K562 (cell line): Measurements from ENCODE around the gene LMO7. TPM values are rescaled to one million over a fixed set of nuclear protein-coding genes. Genes with fewer than 3 reads are reported as not detected.

Source experiments
- ATAC-seq: fragments of 200-7000 bp; cut with Tn5 transposase; 3 replicates; pipeline ENCODE4 v1.9.1; 2020; ENCODE audit warnings: moderate library complexity
- BruUV-seq: library from RNA; stranded (reverse); fragments of 400-500 nt; replicated peaks from 2 replicates; lab custom pipeline; 2021; lab: Mats Ljungman, UMichigan
- CTCF ChIA-PET: fragments of 300-600 bp; formaldehyde crosslinking; extraction: SDS; loops from one replicate; lab custom pipeline; 2021; ENCODE audit warnings: low intra/inter-chr PET ratio; lab: Yijun Ruan, JAX
- POLR2A ChIA-PET: fragments of 300-600, 350-650 bp; sonication (Branson Sonifier 250); formaldehyde crosslinking; extraction: SDS; loops from one replicate; lab custom pipeline; 2021; ENCODE audit warnings: antibody characterized with exemption, inconsistent platforms; lab: Yijun Ruan, JAX
- DNase-seq, 4 experiments: peaks; one replicate each; pipeline versions ENCODE4 v3.0.0 to v3.0.0-alpha.2; 2011 to 2018; ENCODE audit warnings: low spot score in 3 of 4, mixed read lengths in 3 of 4; ENCODE audit errors: extremely low read depth in 1 of 4
- FAIRE-seq: peaks from 2 replicates; lab custom pipeline; 2011; peaks lifted over from hg19 to GRCh38; lab: Jason Lieb, UNC
- H2AFZ ChIP-seq: 2 replicates; pipeline ENCODE4 v1.6.0; 2011; ENCODE audit warnings: low read depth, low read length, control low read depth, inconsistent platforms
- H3K27ac ChIP-seq: fragments of 200-600 bp; 3 replicates; pipeline ENCODE4 v1.8.0; 2011; ENCODE audit warnings: low read depth, mild to moderate bottlenecking, control low read depth, inconsistent platforms, low read length, moderate library complexity, mixed read lengths; ENCODE audit errors: extremely low read depth
- H3K27me3 ChIP-seq, 2 experiments: fragments of 300-600 bp in 1 of 2; 2 replicates in 1 of 2; 3 replicates in 1 of 2; pipeline versions ENCODE4 v1.6.0 to v1.8.0; 2011; ENCODE audit warnings: inconsistent platforms in 2 of 2, low read length in 2 of 2, mild to moderate bottlenecking in 1 of 2, mixed read lengths in 1 of 2, moderate library complexity in 1 of 2; ENCODE audit not compliant: control insufficient read depth in 2 of 2, insufficient read depth in 2 of 2
- H3K36me3 ChIP-seq: fragments of 300-600 bp; 3 replicates; pipeline ENCODE4 v1.8.0; 2011; ENCODE audit warnings: mild to moderate bottlenecking, low read length, inconsistent platforms; ENCODE audit not compliant: control insufficient read depth, insufficient read depth
- H3K4me1 ChIP-seq, 2 experiments: fragments of 200-600 bp in 1 of 2; replicated peaks in 1 of 2; 2 replicates in 1 of 2; 3 replicates in 1 of 2; pipeline versions ENCODE4 v1.5.1 to v1.8.0; 2011; ENCODE audit warnings: inconsistent platforms in 2 of 2, low read length in 2 of 2, mild to moderate bottlenecking in 1 of 2, mixed read lengths in 1 of 2, moderate library complexity in 1 of 2; ENCODE audit not compliant: control insufficient read depth in 2 of 2, insufficient read depth in 2 of 2
- H3K4me2 ChIP-seq: 2 replicates; pipeline ENCODE4 v1.6.1; 2011; ENCODE audit warnings: low read length, control low read depth, inconsistent platforms, mixed read lengths; ENCODE audit not compliant: insufficient read depth
- H3K4me3 ChIP-seq: fragments of 200-600 bp; sonication (generic), shearing (Covaris generic); 2 replicates; pipeline ENCODE4 v1.5.1; 2016; ENCODE audit warnings: control low read depth, inconsistent platforms
- H3K79me2 ChIP-seq: fragments of 200-600 bp; 3 replicates; pipeline ENCODE4 v1.8.0; 2011; ENCODE audit warnings: low read length, inconsistent platforms; ENCODE audit not compliant: control insufficient read depth, insufficient read depth
- H3K9ac ChIP-seq, 2 experiments: 2 replicates each; pipeline versions ENCODE4 v1.6.0 to v1.6.1; 2011; ENCODE audit warnings: low read depth in 2 of 2, low read length in 2 of 2, control low read depth in 1 of 2, inconsistent platforms in 1 of 2, mild to moderate bottlenecking in 1 of 2, mixed read lengths in 1 of 2; ENCODE audit not compliant: insufficient read depth in 1 of 2
- H3K9me1 ChIP-seq: one replicate; pipeline ENCODE4 v1.6.0; 2011; ENCODE audit warnings: inconsistent platforms, mild to moderate bottlenecking, low read length, moderate library complexity; ENCODE audit not compliant: control insufficient read depth, insufficient read depth
- H3K9me3 ChIP-seq: replicated peaks from 2 replicates; pipeline ENCODE4 v1.5.1; 2011; ENCODE audit warnings: low read depth, low read length, inconsistent platforms; ENCODE audit not compliant: control insufficient read depth, insufficient read depth
- H4K20me1 ChIP-seq: replicated peaks from 2 replicates; pipeline ENCODE4 v1.6.1; 2011; ENCODE audit warnings: low read length, inconsistent platforms, mixed read lengths; ENCODE audit not compliant: control insufficient read depth, insufficient read depth
- BCOR ChIP-seq: fragments of 450-650 bp; IDR thresholded peaks from 2 replicates; pipeline ENCODE4 v1.6.1; 2016
- CEBPB ChIP-seq: fragments of 450-650 bp; IDR thresholded peaks from 2 replicates; pipeline ENCODE4 v1.6.1; 2016; ENCODE audit warnings: missing genetic modification characterization, missing compliant biosample characterization
- IFI16 ChIP-seq: fragments of 250-450 bp; sonication (Bioruptor Pico); IDR thresholded peaks from 2 replicates; pipeline ENCODE4 v2.1.2; 2022; ENCODE audit warnings: mild to moderate bottlenecking, inconsistent platforms
- ILF3 ChIP-seq: fragments of 450-650 bp; IDR thresholded peaks from 2 replicates; pipeline ENCODE4 v1.6.1; 2018; ENCODE audit warnings: antibody characterized with exemption, mild to moderate bottlenecking, moderate library complexity, borderline replicate concordance
- MEF2D ChIP-seq: conservative IDR thresholded peaks from 2 replicates; pipeline ENCODE4 v1.6.1; 2016; ENCODE audit warnings: low read depth, missing genetic modification characterization, missing compliant biosample characterization
- PTRF ChIP-seq: fragments of 450-650 bp; IDR thresholded peaks from 2 replicates; pipeline ENCODE4 v1.6.1; 2016; ENCODE audit warnings: mild to moderate bottlenecking, missing genetic modification characterization, missing compliant biosample characterization
- SMAD3 ChIP-seq: fragments of 450-650 bp; formaldehyde crosslinking; conservative IDR thresholded peaks from 2 replicates; pipeline ENCODE4 v1.4.0; 2020; ENCODE audit warnings: mild to moderate bottlenecking
- SOX6 ChIP-seq: fragments of 450-650 bp; IDR thresholded peaks from 2 replicates; pipeline ENCODE4 v1.6.1; 2014; ENCODE audit warnings: mild to moderate bottlenecking
- SPI1 ChIP-seq: IDR thresholded peaks from 2 replicates; pipeline ENCODE4 v1.6.1; 2011; ENCODE audit warnings: low read depth, low read length, control low read depth, borderline replicate concordance
- SREBF2 ChIP-seq: sonication (generic); formaldehyde crosslinking; IDR thresholded peaks from 2 replicates; pipeline ENCODE4 v1.4.0; 2020; ENCODE audit warnings: mild to moderate bottlenecking, missing genetic modification reagents
- ZNF277 ChIP-seq: fragments of 250-450 bp; sonication (Bioruptor Pico); IDR thresholded peaks from 2 replicates; pipeline ENCODE4 v1.8.0; 2022; ENCODE audit warnings: inconsistent platforms, mild to moderate bottlenecking, moderate library complexity, borderline replicate concordance
- ZNF436 ChIP-seq: fragments of 250-450, 450-650 bp; sonication (Bioruptor Pico); formaldehyde crosslinking; IDR thresholded peaks from 2 replicates; pipeline ENCODE4 v1.7.0; 2020; ENCODE audit warnings: mild to moderate bottlenecking
- WGBS: fragments of 100-300 bp; shearing (Covaris generic); methylation state at CpG from one replicate; pipeline ENCODE4 v1.1.6; 2016; ENCODE audit warnings: low coverage, mixed read lengths; ENCODE audit not compliant: insufficient coverage; ENCODE audit errors: missing lambda C conversion rate; 5-methylcytosine and 5-hydroxymethylcytosine counted together
- in situ Hi-C: fragments of 300-500 bp; cut with MboI; formaldehyde crosslinking; loops from 4 replicates; pipeline ENCODE4 v1.15.0; 2018; ENCODE audit warnings: inconsistent platforms, mixed read lengths
- intact Hi-C: fragments of 100-400 bp; cut with micrococcal nuclease; formaldehyde crosslinking; loops from 2 replicates; pipeline ENCODE4 v1.14.2; 2022
- polyA plus RNA-seq, 8 experiments: library from polyadenylated mRNA; depleted of rRNA in 4 of 8; stranded (reverse) in 5 of 8; unstranded in 3 of 8; fragments of >200 nt; fragmentation: Nextera tagmentation in 2 of 8; fragmentation: Illumina TruSeq in 1 of 8; extraction: Ambion mirVana in 2 of 8; extraction: Trizol in 1 of 8; gene quantifications; 2 replicates each; pipeline versions ENCODE4 v1.2.1 to v1.2.3, GENCODE V29; 2011 to 2014; ENCODE audit warnings: inconsistent platforms in 1 of 8, missing spikeins in 1 of 8
- total RNA-seq, 7 experiments: library from RNA; depleted of rRNA in 6 of 7; stranded (reverse); fragments of >200 nt in 6 of 7; fragmentation: Illumina TruSeq in 2 of 7; extraction: Trizol in 2 of 7; gene quantifications; 2 replicates each; pipeline versions ENCODE4 v1.2.1 to v1.2.3, GENCODE V29; 2011 to 2021; ENCODE audit warnings: low replicate concordance in 1 of 7
- TF ChIP-seq, protein P1 (sequence below): sonication (generic); formaldehyde crosslinking; IDR thresholded peaks from 2 replicates; pipeline ENCODE4 v1.5.0; 2020; ENCODE audit warnings: missing genetic modification reagents

The LMO7 gene
- total and polyA plus RNA-seq, 9 of the 15 experiments (the other 6 are each of a cell fraction or from before 2014, with no cell fraction given), result 0.42 to 4.3 (median 1.7) TPM

DNA sequence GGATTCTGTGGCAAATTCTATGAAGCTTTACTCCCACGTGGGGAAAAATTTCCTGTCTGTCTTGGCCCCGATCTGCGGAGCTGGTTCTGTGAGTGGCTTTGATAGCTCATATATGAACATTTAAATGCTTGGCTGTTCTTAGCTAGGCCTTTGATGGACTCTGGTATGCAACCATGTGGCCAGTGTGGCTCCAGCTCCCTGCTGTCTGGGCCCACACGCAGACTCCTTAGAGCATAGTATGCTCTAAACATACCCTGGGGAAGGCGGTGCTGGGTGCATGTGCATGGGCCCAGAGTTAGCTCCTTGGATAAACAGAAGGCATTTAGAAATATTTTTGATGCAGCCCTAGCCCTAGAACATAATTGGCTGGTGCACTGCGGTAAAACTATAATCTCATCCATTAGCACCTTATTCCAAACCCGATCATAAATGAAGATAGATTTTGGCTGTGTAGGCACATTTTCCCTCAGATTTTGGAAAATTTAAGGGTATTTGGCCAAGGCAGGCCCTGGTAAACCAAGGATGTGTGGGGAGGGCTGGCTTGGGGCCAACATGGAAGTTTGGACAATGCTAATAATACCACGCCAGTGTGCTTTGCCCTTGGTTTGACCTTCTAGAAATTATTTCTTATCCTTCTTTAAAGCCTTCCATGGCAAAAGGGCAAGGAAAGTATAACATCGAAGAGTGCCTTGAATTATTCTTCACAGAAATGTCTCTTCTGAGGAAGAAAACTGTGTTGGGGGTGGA lies 153.5 kb downstream of the LMO7 start:
- WGBS, result 11% methylated on average over 9 of the region's 9 CpGs
- DNase-seq, result no peak
- H3K9ac ChIP-seq, result no peak overlapping the region
- H3K27ac ChIP-seq, result no peak overlapping the region
- no peak overlapping the region for H3K4me2 ChIP-seq
- intact Hi-C loops (no loop called here), in situ Hi-C loops (no loop called here)
- CTCF ChIA-PET, result no interaction called here
- no peak for TF ChIP-seq SREBF2 (CRISPR knock-in tag)
- no peak for TF ChIP-seq IFI16
- no peak for TF ChIP-seq MEF2D
- no peak for TF ChIP-seq PTRF (tag)
- TF ChIP-seq SOX6, result no peak
- no peak for TF ChIP-seq ILF3
- TF ChIP-seq CEBPB (tag), result no peak
- no peak for TF ChIP-seq ZNF436 (CRISPR knock-in tag)
- TF ChIP-seq, protein P1, sequence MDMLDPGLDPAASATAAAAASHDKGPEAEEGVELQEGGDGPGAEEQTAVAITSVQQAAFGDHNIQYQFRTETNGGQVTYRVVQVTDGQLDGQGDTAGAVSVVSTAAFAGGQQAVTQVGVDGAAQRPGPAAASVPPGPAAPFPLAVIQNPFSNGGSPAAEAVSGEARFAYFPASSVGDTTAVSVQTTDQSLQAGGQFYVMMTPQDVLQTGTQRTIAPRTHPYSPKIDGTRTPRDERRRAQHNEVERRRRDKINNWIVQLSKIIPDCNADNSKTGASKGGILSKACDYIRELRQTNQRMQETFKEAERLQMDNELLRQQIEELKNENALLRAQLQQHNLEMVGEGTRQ (CRISPR knock-in tag), result no peak
- TF ChIP-seq SMAD3, result no peak
- TF ChIP-seq BCOR, result no peak
- TF ChIP-seq ZNF277 (CRISPR knock-in tag), result no peak
- no peak for TF ChIP-seq SPI1
- ATAC-seq, result no peak
- H3K9me1 ChIP-seq, result no peaks in the 10 kb centered on the region
- no peaks in the 10 kb centered on the region for H4K20me1 ChIP-seq
- H3K4me3 ChIP-seq, result no peak overlapping the region
- H3K4me1 ChIP-seq, result no peaks in the 10 kb centered on the region
- H3K79me2 ChIP-seq, result no peaks in the 10 kb centered on the region
- POLR2A ChIA-PET, result no interaction called here
- H2AFZ ChIP-seq, result no peak overlapping the region
- H3K9me3 ChIP-seq, result no peaks in the 10 kb centered on the region
- BruUV-seq, result no TSS peak
- no peak for FAIRE-seq
- H3K27me3 ChIP-seq, result no peaks in the 10 kb centered on the region
- H3K36me3 ChIP-seq, result no peaks in the 10 kb centered on the region
